Measurements from ENCODE around the gene ASB1. TPM values are rescaled to one million over a fixed set of nuclear protein-coding genes. Genes with fewer than 3 reads are reported as not detected.

Gene ASB1
- total RNA-seq, result 45.4 and 109 TPM in 2 replicates

GRCh38 chr2:238426568-238427434, at the start of gene ASB1:
ASB1 (plus strand) TSS chr2:238426927; CDS start chr2:238427071, 144 bp downstream.

Other genes with a start within 250 kb of the ASB1 start
- gene ILKAP, start 223.2 kb upstream of the ASB1 start, total RNA-seq, result 16.8 and 22.8 TPM in 2 replicates
- 1.3 TPM in 2 replicates for gene HES6, start 186.9 kb upstream of the ASB1 start, total RNA-seq
- gene PER2, start 138.3 kb upstream of the ASB1 start, total RNA-seq, result 3.9 and 4.1 TPM in 2 replicates
- 8.1 and 12.0 TPM in 2 replicates for gene TRAF3IP1, start 106.4 kb upstream of the ASB1 start, total RNA-seq